NOMO-1 (cell line): ENCODE measurements around the gene GLYATL1B.
"Not testable (repeated sequence)": the region's sequence is repeated elsewhere in the genome, so short reads cannot be mapped to it uniquely, and the experiment has no call there.

ENCODE experiments used
- DNase-seq, 2 experiments: peaks; one replicate each; lab custom pipeline; 2025; ENCODE audit not compliant: unreplicated experiment in 2 of 2; lab: John Stamatoyannopoulos, UW

Gene GLYATL1B, protein sequence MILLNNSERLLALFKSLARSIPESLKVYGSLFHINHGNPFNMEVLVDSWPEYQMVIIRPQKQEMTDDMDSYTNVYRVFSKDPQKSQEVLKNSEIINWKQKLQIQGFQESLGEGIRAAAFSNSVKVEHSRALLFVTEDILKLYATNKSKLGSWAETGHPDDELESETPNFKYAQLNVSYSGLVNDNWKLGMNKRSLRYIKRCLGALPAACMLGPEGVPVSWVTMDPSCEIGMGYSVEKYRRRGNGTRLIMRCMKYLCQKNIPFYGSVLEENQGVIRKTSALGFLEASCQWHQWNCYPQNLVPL

DNA sequence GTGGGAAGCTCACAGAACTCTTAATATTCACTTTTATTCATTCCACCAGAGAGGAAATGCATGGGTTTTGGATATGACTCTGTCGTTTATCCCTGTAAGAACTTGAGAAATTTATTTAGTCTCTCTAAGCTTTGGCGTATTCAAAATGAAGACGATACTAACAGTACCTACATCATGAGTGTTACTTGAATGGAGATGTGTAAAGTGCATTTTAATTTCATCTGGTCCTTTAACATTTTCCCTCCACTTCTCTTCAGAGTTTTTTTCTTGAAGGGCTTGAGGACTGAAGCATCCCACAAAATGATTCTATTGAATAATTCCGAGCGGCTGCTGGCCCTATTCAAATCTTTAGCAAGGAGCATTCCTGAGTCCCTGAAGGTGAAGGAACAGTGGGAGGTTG, at the start of gene GLYATL1B:
Gene GLYATL1B, plus strand, starts transcription at position 301 of the 400 bp plus-strand sequence. Its CDS starts 0 bp downstream, at position 301.
- DNase-seq: not testable (repeated sequence)

- not testable (repeated sequence) for DNase-seq
These were observed 49.6 kb upstream of the GLYATL1B start for GRCh38 chr11:59036542-59036941.

GRCh38 chr11:59037434-59037833, 48.7 kb upstream of the GLYATL1B start:
- DNase-seq: peak in 1 of 2 experiments; percentile 3

DNA sequence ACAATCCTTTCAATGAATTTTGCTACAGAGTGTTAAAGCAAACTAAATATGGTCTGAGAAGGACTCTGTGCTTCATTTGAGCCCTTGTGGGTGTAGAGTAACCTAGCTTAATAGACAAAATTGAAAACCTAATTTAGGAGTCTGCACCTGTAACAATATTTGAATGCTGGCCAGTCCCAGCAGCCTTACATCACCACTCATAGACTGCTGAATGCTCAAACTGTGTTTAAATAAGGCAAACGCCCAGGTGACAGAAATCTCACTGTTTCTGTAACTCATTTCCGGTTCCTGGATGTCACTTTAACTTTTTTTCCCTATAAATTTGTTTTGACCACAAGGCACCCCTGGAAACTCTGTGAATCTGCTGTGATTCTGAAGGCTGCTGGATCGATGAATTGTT, 45.5 kb upstream of the GLYATL1B start:
- DNase-seq: no peak

DNA sequence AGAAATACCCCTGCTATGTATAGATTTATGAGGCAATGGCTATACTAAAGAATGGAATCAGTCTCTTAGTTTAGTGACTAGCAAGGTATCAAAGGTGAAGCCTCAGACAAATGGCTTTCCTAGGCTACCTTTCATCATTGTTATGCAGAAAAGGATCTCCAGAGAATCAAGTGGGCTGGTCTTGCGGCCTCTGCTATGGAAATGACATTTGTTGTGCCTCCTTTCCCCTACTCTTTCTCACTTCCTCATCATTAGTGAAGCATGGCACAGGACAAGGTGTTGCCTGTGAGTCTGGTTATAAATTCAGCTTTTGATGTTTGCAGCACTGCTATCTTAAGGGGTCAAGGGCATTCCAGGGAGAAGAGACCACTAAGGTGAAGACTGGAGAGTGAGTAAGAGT, 34.7 kb upstream of the GLYATL1B start:
- DNase-seq: not testable (repeated sequence)

- DNase-seq: not testable (repeated sequence)
These were observed 33.8 kb upstream of the GLYATL1B start for GRCh38 chr11:59052355-59052754.

- DNase-seq: peak in 1 of 2 experiments; percentile 27
These were observed 32.7 kb upstream of the GLYATL1B start for GRCh38 chr11:59053387-59053786.

- DNase-seq: peak; percentile 73 to 79
These were observed 27.7 kb upstream of the GLYATL1B start for GRCh38 chr11:59058120-59059033.

- DNase-seq: not testable (repeated sequence)
These were observed 26.0 kb upstream of the GLYATL1B start for GRCh38 chr11:59060096-59060495.

- DNase-seq: no peak
These were observed 23.2 kb upstream of the GLYATL1B start for GRCh38 chr11:59062602-59063529.

DNA sequence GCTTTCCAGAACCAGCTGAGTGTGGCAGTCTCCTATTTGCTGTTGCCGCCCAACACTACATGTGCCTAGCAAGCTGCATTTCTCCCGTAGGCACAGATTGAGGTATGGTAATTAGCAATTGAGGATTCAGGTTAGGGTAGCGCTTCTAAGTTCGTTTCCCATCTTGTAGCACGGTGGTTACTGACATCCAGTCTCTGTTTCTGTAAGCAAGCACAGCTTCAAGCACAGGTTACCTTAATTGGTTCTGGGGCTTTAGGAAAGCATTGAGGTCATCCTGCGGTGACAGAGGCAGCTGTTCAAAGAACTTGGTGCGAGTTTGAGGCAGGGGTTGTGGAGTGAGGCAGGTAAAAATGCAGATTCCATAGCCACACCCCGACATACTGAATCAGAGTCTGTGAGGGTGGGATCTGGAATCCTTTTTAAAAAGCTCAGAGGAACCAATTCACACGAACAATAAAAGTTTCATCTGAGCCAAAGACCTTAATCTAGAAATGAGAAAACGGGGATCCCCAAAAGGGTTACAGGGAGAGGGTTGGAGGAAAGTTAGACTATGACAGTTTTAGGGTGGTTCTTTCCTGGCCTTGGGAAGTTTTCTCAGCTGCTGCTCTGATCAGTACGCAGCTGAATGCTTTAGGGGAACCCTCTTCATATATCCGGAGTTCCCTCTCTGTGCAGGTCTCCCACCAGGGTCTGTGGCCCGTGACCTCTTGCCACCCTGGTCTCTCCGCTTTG, 21.9 kb upstream of the GLYATL1B start:
- not testable (repeated sequence) for DNase-seq

- DNase-seq: no peak
These were observed 17.0 kb upstream of the GLYATL1B start for GRCh38 chr11:59069087-59069486.

DNA sequence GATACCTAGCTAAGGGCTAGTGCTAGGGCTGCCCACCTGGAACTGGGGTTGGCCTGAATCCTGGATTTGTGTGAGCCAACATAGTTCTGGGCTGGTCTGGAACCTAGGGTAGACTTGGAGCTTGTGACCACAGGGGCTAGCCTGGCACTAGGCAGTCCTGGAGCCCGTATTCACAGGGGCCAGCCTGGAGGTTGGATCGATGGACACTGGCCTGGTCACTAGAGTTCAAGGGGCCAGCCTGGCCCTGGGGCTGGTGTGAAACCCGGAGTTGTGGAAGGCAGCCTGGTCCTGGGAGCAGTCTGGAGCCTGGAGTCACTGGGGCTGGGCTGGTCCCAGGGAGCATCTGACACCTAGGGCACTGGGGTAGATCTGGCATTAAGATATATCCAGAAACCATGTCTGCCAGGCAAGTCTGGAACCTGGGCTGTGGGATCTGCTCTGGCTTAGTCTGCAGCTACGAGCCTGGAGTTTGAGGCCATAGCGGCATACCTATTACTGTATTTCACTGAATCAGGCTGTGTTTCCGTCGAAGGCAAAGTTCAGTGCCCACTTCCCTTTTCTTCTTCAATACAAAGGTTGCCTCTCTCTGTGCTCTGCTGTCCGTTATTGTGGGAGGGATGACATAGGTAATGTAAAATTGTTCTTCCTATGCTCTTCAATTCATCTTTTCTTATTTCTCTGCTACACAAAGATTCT, 9.1 kb upstream of the GLYATL1B start:
- peak; percentile 36 to 87 for DNase-seq

- DNase-seq: peak; percentile 28 to 59
These were observed 7.7 kb upstream of the GLYATL1B start for GRCh38 chr11:59078435-59078834.

GRCh38 chr11:59079086-59079485, 7.0 kb upstream of the GLYATL1B start:
- DNase-seq: no peak

DNA sequence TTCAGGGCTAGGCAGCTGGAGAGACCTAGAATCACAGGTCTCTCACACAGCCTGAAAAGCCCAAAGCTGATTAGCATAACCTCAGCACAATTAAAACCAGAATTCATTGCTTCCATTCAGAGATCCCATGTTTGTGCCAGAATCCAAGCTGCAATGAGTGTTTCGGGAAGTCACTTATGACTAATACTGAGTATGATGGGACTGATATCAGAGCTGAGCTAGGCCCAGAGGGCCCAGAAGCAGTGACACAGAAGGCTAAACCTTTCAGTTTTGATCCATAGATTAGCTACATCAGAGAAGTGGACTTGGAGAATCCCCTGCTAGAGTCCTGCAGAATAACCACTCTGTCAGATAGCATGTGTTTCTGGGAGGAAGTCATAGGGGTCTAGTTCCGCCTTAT, 5.7 kb upstream of the GLYATL1B start:
- not testable (repeated sequence) for DNase-seq

- not testable (repeated sequence) for DNase-seq
These were observed 4.6 kb upstream of the GLYATL1B start for GRCh38 chr11:59081430-59082020.

- DNase-seq: no peak
These were observed 2.1 kb downstream of the GLYATL1B start for GRCh38 chr11:59088162-59088561.

DNA sequence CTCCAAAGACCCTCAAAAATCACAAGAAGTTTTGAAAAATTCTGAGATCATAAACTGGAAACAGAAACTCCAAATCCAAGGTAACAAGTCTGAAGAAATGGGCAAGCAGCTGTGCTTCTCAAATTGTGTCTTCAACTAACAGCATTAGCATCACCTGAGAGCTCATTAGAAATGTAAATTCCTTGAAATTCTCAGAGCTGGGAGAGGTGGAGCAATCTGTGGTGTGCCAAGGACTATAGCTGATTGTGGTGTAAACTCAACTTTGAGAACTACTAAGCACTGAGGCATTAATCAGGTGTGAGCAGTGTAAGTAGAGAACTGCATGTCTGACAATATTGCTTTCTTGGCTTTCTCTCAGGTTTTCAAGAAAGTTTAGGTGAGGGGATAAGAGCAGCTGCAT, 7.5 kb downstream of the GLYATL1B start:
- not testable (repeated sequence) for DNase-seq
